ENCODE data around the gene PRR3. TPM values are rescaled to one million over a fixed set of nuclear protein-coding genes. Genes with fewer than 3 reads are reported as not detected.

The PRR3 gene
- total RNA-seq, 2 donors from 2014 or later: 2.3 to 3.7 TPM

GRCh38 chr6:30600451-30600961 lies 43.4 kb downstream of the PRR3 start:
- H3K9me3 ChIP-seq: no peaks in the 10 kb centered on the region
- no peaks in the 10 kb centered on the region for H3K27me3 ChIP-seq
- peaks cover 55% of the 10 kb centered on the region for H3K36me3 ChIP-seq
- no peak overlapping the region for H3K27ac ChIP-seq
- no peaks in the 10 kb centered on the region for H3K4me1 ChIP-seq
- no peak for DNase-seq (ENCODE audit: low spot score)
- TF ChIP-seq CTCF (IDR thresholded peaks at IDR 0.05): no peak
- no peak overlapping the region for H3K4me3 ChIP-seq

- peaks cover 64% of the 10 kb centered on the region for H3K36me3 ChIP-seq
- H3K4me3 ChIP-seq: no peak overlapping the region
- no peak for TF ChIP-seq CTCF (IDR thresholded peaks at IDR 0.05)
- H3K4me1 ChIP-seq: no peaks in the 10 kb centered on the region
- no peak overlapping the region for H3K27ac ChIP-seq
- H3K9me3 ChIP-seq: no peaks in the 10 kb centered on the region
- no peak for DNase-seq (ENCODE audit: low spot score)
- H3K27me3 ChIP-seq: no peaks in the 10 kb centered on the region
These were observed 44.3 kb downstream of the PRR3 start for GRCh38 chr6:30601436-30601814.

GRCh38 chr6:30601815-30602641 lies 44.9 kb downstream of the PRR3 start:
- Histone ChIP-seq H3K27ac (no peak overlapping the region), H3K9me3 (no peaks in the 10 kb centered on the region), H3K4me3 (no peak overlapping the region), H3K36me3 (peaks cover 70% of the 10 kb centered on the region), H3K27me3 (no peaks in the 10 kb centered on the region), H3K4me1 (no peaks in the 10 kb centered on the region)
- no peak for DNase-seq (ENCODE audit: low spot score)
- TF ChIP-seq CTCF (IDR thresholded peaks at IDR 0.05): no peak

GRCh38 chr6:30603961-30604360 lies 46.9 kb downstream of the PRR3 start:
- TF ChIP-seq CTCF (IDR thresholded peaks at IDR 0.05): no peak
- Histone ChIP-seq H3K36me3 (peaks cover 89% of the 10 kb centered on the region), H3K27me3 (no peaks in the 10 kb centered on the region), H3K27ac (no peak overlapping the region), H3K4me3 (no peak overlapping the region), H3K4me1 (no peaks in the 10 kb centered on the region), H3K9me3 (no peaks in the 10 kb centered on the region)
- DNase-seq (ENCODE audit: low spot score): no peak

GRCh38 chr6:30610065-30610464 lies 53.0 kb downstream of the PRR3 start:
- Histone ChIP-seq H3K27ac (no peak overlapping the region), H3K4me1 (peaks cover 0 to 54% of the 10 kb centered on the region in 2 donors), H3K4me3 (no peak overlapping the region), H3K36me3 (peaks cover 44% of the 10 kb centered on the region), H3K9me3 (no peaks in the 10 kb centered on the region), H3K27me3 (no peaks in the 10 kb centered on the region)
- TF ChIP-seq CTCF (IDR thresholded peaks at IDR 0.05): no peak
- DNase-seq (ENCODE audit: low spot score): no peak
